ENCODE measurements around the gene GEMIN7. TPM values are rescaled to one million over a fixed set of nuclear protein-coding genes. Genes with fewer than 3 reads are reported as not detected.

GEMIN7 gene
- total and polyA plus RNA-seq, 2 donors from 2014 or later = 17.2 to 32.2 TPM

DNA sequence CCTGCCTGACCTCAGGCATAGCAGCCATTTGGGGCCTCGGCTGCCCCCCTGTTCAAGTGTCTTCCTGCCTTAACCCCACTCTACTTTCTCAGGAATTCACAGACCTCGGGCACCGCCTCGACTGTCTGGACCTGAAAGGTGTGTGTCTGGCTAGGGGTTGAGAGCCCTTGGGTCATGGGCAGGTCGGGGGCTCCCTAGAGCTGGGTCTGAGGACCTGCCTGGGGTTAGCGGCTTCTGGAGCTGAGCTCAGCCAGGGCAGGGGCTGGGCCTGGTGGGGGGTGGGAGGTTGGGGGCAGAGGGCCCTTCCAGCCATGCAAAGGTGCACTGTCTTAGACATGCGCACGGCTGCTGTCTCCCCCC lies 61.1 kb downstream of the GEMIN7 start:
- Histone ChIP-seq H3K27me3 (ENCODE audit: control insufficient read depth, insufficient read depth, low read length) (no peaks in the 10 kb centered on the region), H3K4me1 (ENCODE audit: control insufficient read depth in 2 of 3, insufficient read depth in 2 of 3, low read depth in 1 of 3, low read length in 3 of 3) (no peaks in the 10 kb centered on the region), H3K27ac (ENCODE audit: low read depth in 2 of 2, low read length in 2 of 2) (no peak overlapping the region), H3K4me3 (ENCODE audit: low read length in 3 of 3) (no peak overlapping the region), H3K9me3 (ENCODE audit: control insufficient read depth in 2 of 3, insufficient read depth in 1 of 3, low read length in 3 of 3) (no peaks in the 10 kb centered on the region), H3K36me3 (ENCODE audit: control insufficient read depth in 2 of 3, insufficient read depth in 3 of 3, low read length in 3 of 3) (peaks cover 0 to 2% (median 0%) of the 10 kb centered on the region in 3 donors), H3K9ac (ENCODE audit: low read length in 3 of 3) (no peak overlapping the region)
- DNase-seq (no peak), FAIRE-seq (no peak)
- intact Hi-C loops (cut with DNase I) = no loop called here
- TF ChIP-seq, protein P1, sequence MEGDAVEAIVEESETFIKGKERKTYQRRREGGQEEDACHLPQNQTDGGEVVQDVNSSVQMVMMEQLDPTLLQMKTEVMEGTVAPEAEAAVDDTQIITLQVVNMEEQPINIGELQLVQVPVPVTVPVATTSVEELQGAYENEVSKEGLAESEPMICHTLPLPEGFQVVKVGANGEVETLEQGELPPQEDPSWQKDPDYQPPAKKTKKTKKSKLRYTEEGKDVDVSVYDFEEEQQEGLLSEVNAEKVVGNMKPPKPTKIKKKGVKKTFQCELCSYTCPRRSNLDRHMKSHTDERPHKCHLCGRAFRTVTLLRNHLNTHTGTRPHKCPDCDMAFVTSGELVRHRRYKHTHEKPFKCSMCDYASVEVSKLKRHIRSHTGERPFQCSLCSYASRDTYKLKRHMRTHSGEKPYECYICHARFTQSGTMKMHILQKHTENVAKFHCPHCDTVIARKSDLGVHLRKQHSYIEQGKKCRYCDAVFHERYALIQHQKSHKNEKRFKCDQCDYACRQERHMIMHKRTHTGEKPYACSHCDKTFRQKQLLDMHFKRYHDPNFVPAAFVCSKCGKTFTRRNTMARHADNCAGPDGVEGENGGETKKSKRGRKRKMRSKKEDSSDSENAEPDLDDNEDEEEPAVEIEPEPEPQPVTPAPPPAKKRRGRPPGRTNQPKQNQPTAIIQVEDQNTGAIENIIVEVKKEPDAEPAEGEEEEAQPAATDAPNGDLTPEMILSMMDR (IDR thresholded peaks at IDR 0.05; ENCODE audit: borderline replicate concordance, extremely low read depth, insufficient read depth) = no peak

DNA sequence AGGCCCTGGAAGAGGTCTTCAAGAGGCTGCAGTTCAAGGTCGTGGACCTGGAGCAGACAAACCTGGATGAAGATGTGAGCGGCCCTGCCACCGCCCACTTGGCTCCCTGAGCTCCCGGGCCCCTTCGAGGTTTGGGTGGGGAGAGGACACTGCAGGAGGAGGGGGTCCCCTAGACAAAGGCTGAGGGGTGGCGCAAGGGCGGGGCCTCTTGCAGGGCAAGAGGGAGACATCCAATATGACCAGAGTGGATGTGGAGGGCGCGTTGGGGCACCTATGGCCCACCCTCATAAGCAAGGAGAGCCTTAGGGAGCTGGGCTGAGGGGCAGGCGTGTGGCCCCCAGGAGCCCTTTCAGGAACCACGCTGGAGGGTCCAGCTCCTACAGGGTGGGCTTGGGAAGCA lies 61.5 kb downstream of the GEMIN7 start:
- H3K9me3 ChIP-seq (ENCODE audit: control insufficient read depth in 2 of 3, insufficient read depth in 1 of 3, low read length in 3 of 3) = no peaks in the 10 kb centered on the region
- DNase-seq (no peak), FAIRE-seq (no peak)
- peaks cover 0 to 2% (median 0%) of the 10 kb centered on the region in 3 donors for H3K36me3 ChIP-seq (ENCODE audit: control insufficient read depth in 2 of 3, insufficient read depth in 3 of 3, low read length in 3 of 3)
- TF ChIP-seq, protein P1 (IDR thresholded peaks at IDR 0.05; ENCODE audit: borderline replicate concordance, extremely low read depth, insufficient read depth) = no peak
- H3K27ac ChIP-seq (ENCODE audit: low read depth in 2 of 2, low read length in 2 of 2) = no peak overlapping the region
- H3K4me3 ChIP-seq (ENCODE audit: low read length in 3 of 3) = no peak overlapping the region
- no peaks in the 10 kb centered on the region for H3K4me1 ChIP-seq (ENCODE audit: control insufficient read depth in 2 of 3, insufficient read depth in 2 of 3, low read depth in 1 of 3, low read length in 3 of 3)
- no peaks in the 10 kb centered on the region for H3K27me3 ChIP-seq (ENCODE audit: control insufficient read depth, insufficient read depth, low read length)
- H3K9ac ChIP-seq (ENCODE audit: low read length in 3 of 3) = no peak overlapping the region
- intact Hi-C loops (cut with DNase I) = no loop called here

Other genes with a start within 250 kb of the GEMIN7 start
- gene NECTIN2, start 233.0 kb upstream of the GEMIN7 start, total RNA-seq = 110 TPM
- 111 TPM for gene NECTIN2, start 233.0 kb upstream of the GEMIN7 start, polyA plus RNA-seq (ENCODE audit: insufficient read depth, low read depth, low replicate concordance)
- gene TOMM40, start 188.0 kb upstream of the GEMIN7 start, total RNA-seq = 45.4 TPM
- gene TOMM40, start 188.0 kb upstream of the GEMIN7 start, polyA plus RNA-seq (ENCODE audit: insufficient read depth, low read depth, low replicate concordance) = 51.5 TPM
- gene APOE, start 173.5 kb upstream of the GEMIN7 start, total RNA-seq = 122 TPM
- 2,837 TPM for gene APOE, start 173.5 kb upstream of the GEMIN7 start, polyA plus RNA-seq (ENCODE audit: insufficient read depth, low read depth, low replicate concordance)
- gene APOC1, start 164.7 kb upstream of the GEMIN7 start, total RNA-seq = 11.8 TPM
- gene APOC1, start 164.7 kb upstream of the GEMIN7 start, polyA plus RNA-seq (ENCODE audit: insufficient read depth, low read depth, low replicate concordance) = 16.7 TPM
- not detected for gene APOC4, start 137.0 kb upstream of the GEMIN7 start, total RNA-seq
- not detected for gene APOC4, start 137.0 kb upstream of the GEMIN7 start, polyA plus RNA-seq (ENCODE audit: insufficient read depth, low read depth, low replicate concordance)
- 1.6 TPM for gene APOC2, start 133.2 kb upstream of the GEMIN7 start, total RNA-seq
- gene APOC2, start 133.2 kb upstream of the GEMIN7 start, polyA plus RNA-seq (ENCODE audit: insufficient read depth, low read depth, low replicate concordance) = 25.0 TPM
- gene CLPTM1, start 123.9 kb upstream of the GEMIN7 start, total RNA-seq = 107 TPM
- 142 TPM for gene CLPTM1, start 123.9 kb upstream of the GEMIN7 start, polyA plus RNA-seq (ENCODE audit: insufficient read depth, low read depth, low replicate concordance)
- gene RELB, start 77.8 kb upstream of the GEMIN7 start, total RNA-seq = 30.6 TPM
- 10.3 TPM for gene RELB, start 77.8 kb upstream of the GEMIN7 start, polyA plus RNA-seq (ENCODE audit: insufficient read depth, low read depth, low replicate concordance)
- 83.6 TPM for gene CLASRP, start 40.2 kb upstream of the GEMIN7 start, total RNA-seq
- gene CLASRP, start 40.2 kb upstream of the GEMIN7 start, polyA plus RNA-seq (ENCODE audit: insufficient read depth, low read depth, low replicate concordance) = 38.0 TPM
- gene ZNF296, start 2.8 kb upstream of the GEMIN7 start, total RNA-seq = 2.1 TPM
- gene ZNF296, start 2.8 kb upstream of the GEMIN7 start, polyA plus RNA-seq (ENCODE audit: insufficient read depth, low read depth, low replicate concordance) = 1.2 TPM
- 33.0 TPM for gene PPP1R37, start 13.9 kb downstream of the GEMIN7 start, total RNA-seq
- 21.6 TPM for gene PPP1R37, start 13.9 kb downstream of the GEMIN7 start, polyA plus RNA-seq (ENCODE audit: insufficient read depth, low read depth, low replicate concordance)
- gene NKPD1, start 81.7 kb downstream of the GEMIN7 start, total RNA-seq = 0.09 TPM
- gene NKPD1, start 81.7 kb downstream of the GEMIN7 start, polyA plus RNA-seq (ENCODE audit: insufficient read depth, low read depth, low replicate concordance) = not detected
- gene TRAPPC6A, start 99.0 kb downstream of the GEMIN7 start, total RNA-seq = 37.2 TPM
- 123 TPM for gene TRAPPC6A, start 99.0 kb downstream of the GEMIN7 start, polyA plus RNA-seq (ENCODE audit: insufficient read depth, low read depth, low replicate concordance)
- 13.2 TPM for gene BLOC1S3, start 99.5 kb downstream of the GEMIN7 start, total RNA-seq
- gene BLOC1S3, start 99.5 kb downstream of the GEMIN7 start, polyA plus RNA-seq (ENCODE audit: insufficient read depth, low read depth, low replicate concordance) = 5.2 TPM
- 19.0 TPM for gene EXOC3L2, start 166.1 kb downstream of the GEMIN7 start, total RNA-seq
- 15.4 TPM for gene EXOC3L2, start 166.1 kb downstream of the GEMIN7 start, polyA plus RNA-seq (ENCODE audit: insufficient read depth, low read depth, low replicate concordance)
- 29.7 TPM for gene MARK4, start 172.0 kb downstream of the GEMIN7 start, total RNA-seq
- 13.6 TPM for gene MARK4, start 172.0 kb downstream of the GEMIN7 start, polyA plus RNA-seq (ENCODE audit: insufficient read depth, low read depth, low replicate concordance)
- gene CKM, start 243.6 kb downstream of the GEMIN7 start, total RNA-seq = not detected
- gene CKM, start 243.6 kb downstream of the GEMIN7 start, polyA plus RNA-seq (ENCODE audit: insufficient read depth, low read depth, low replicate concordance) = 1.3 TPM